Fibroblast of the aortic adventitia (primary cell): ENCODE measurements around the gene DDI2. TPM values are rescaled to one million over a fixed set of nuclear protein-coding genes. Genes with fewer than 3 reads are reported as not detected.
"Not testable (repeated sequence)": the region's sequence is repeated elsewhere in the genome, so short reads cannot be mapped to it uniquely, and the experiment has no call there.

Source experiments
- DNase-seq: peaks from one replicate; pipeline ENCODE4 v3.0.0-alpha.2; 2010; ENCODE audit warnings: low read depth
- H3K4me3 ChIP-seq: 2 replicates; pipeline ENCODE4 v1.5.1; 2011; ENCODE audit warnings: low read depth, mild to moderate bottlenecking, control low read depth, low read length, moderate library complexity
- total RNA-seq: library from RNA; depleted of rRNA; stranded (reverse); fragments of >200 nt; gene quantifications from 2 replicates; pipeline ENCODE4 v1.2.3, GENCODE V29; 2012; ENCODE audit warnings: low replicate concordance
- TF ChIP-seq, protein P1 (sequence below): IDR thresholded peaks from 2 replicates; pipeline ENCODE4 v1.5.1; 2011; ENCODE audit warnings: mild to moderate bottlenecking, low read length, control low read depth, inconsistent platforms; ENCODE audit not compliant: insufficient read depth

The DDI2 gene
- total RNA-seq, 1 donor, result 26.0 TPM

DNA sequence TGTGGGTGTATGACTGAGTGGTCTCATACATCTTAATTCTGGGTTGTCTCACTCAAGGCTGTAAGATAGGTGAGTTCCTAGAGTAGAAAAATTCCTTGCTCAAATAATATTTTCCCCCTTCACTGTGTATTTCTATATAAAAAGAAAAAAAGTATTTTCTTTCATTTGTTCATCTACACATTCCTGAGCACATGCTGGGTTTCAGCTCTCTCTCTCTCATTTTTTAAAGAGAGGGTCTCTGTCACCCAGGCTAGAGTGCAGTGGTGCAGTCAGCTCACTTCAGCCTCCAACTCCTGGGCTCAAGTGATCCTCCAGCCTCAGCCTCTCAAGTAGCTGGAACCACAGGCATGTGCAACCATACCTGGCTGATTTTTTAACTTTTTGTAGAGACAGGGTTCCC, 22.0 kb downstream of the DDI2 start:
- TF ChIP-seq, protein P1, sequence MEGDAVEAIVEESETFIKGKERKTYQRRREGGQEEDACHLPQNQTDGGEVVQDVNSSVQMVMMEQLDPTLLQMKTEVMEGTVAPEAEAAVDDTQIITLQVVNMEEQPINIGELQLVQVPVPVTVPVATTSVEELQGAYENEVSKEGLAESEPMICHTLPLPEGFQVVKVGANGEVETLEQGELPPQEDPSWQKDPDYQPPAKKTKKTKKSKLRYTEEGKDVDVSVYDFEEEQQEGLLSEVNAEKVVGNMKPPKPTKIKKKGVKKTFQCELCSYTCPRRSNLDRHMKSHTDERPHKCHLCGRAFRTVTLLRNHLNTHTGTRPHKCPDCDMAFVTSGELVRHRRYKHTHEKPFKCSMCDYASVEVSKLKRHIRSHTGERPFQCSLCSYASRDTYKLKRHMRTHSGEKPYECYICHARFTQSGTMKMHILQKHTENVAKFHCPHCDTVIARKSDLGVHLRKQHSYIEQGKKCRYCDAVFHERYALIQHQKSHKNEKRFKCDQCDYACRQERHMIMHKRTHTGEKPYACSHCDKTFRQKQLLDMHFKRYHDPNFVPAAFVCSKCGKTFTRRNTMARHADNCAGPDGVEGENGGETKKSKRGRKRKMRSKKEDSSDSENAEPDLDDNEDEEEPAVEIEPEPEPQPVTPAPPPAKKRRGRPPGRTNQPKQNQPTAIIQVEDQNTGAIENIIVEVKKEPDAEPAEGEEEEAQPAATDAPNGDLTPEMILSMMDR, result no peak
- H3K4me3 ChIP-seq, result no peak overlapping the region
- no peak for DNase-seq

DNA sequence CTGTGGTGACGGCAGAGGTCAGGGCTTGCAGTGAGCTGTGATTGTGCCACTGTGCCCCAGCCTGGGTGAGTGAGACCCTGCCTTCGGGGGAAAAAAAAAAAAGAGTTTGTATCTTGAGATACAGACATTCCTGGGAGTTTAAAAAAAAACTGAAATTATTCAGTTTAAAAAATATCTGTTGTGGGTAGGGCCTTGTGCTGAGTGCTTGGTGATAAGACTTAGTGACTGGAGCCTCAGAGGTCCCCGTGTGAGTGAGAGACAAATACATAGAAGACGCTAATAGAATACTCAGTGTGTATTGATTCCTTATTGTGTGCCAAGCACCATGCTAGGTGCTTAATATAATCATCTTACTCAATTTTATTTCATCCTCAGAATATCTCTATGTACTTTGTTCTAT, 22.7 kb downstream of the DDI2 start:
- no peak overlapping the region for H3K4me3 ChIP-seq
- TF ChIP-seq, protein P1, result no peak
- no peak for DNase-seq

DNA sequence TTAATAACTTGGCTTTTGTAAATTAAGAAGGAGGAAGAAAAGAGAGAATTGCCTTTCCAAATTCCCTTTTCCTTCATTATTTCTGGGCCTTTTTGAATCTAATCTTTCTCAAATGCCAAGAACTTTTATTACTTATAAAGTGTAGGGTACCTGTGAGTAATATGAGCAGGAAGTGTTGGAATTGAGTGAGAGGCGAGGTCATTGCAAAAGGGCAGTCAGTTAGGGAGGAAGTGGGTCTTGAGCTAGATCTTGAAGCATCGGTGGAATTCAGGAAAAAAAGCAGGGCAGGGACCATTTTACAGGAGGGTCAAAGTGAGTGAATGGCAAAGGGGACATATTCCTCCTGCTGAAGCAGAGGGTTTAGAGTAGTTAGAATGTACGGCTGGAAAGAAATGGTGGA, 23.4 kb downstream of the DDI2 start:
- no peak for DNase-seq
- TF ChIP-seq, protein P1, result no peak
- H3K4me3 ChIP-seq, result no peak overlapping the region

DNA sequence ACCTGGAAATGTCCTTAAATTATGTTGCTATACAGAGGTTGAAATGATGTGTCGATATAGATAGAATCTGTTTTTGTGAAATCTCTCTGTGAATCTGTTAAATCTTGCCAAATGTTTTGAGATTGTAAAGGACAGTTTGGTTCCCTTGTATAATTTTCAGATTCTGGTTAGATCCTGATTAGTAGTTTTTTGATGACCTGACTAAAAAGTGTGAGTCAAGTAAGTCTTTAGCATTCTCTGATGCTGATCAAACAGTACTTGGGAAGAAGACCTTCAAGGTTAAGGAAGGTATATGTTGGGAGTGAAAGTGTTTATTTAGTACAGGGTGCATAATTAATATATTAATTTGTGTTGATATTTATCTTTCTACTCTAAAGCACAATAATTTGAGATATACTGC, 32.7 kb downstream of the DDI2 start:
- TF ChIP-seq, protein P1, result no peak
- H3K4me3 ChIP-seq, result no peak overlapping the region
- DNase-seq, result no peak

DNA sequence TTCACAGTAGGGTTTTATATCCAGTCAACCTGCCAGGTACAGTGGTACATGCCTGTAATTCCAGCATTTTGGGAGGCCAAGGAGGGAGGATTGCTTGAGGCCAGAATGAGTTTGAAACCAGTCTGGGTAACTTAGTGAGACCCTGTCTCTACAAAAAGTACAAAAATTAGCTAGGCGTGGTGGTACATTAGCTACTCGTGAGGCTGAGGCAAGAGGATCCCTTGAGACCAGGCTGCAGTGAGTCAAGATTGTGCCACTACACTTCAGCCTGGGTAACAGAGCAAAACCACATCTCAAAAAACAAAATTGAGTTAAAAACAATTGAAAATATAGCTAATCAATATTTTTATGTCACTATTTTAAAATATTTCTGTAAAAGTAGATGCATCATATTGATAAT, 33.2 kb downstream of the DDI2 start:
- no peak overlapping the region for H3K4me3 ChIP-seq
- no peak for DNase-seq
- TF ChIP-seq, protein P1, result no peak

DNA sequence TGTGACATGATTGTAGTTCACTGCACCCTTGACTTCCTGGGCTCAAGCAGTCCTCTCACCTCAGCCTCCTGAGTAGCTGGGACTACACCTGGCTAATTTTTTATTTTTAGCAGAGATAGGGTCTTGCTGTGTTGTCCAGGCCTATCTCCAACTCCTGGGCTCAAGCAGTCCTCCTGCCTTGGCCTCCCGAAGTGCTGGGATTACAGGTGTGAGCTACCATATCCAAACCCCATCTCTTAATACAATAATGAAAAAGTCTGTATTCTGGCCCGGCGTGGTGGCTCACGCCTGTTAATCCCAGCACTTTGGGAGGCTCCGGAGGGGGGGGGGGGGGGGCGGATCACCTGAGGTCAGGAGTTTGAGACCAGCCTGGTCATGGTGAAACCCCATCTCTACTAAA, 34.9 kb downstream of the DDI2 start:
- DNase-seq, H3K4me3 ChIP-seq: not testable (repeated sequence)

DNA sequence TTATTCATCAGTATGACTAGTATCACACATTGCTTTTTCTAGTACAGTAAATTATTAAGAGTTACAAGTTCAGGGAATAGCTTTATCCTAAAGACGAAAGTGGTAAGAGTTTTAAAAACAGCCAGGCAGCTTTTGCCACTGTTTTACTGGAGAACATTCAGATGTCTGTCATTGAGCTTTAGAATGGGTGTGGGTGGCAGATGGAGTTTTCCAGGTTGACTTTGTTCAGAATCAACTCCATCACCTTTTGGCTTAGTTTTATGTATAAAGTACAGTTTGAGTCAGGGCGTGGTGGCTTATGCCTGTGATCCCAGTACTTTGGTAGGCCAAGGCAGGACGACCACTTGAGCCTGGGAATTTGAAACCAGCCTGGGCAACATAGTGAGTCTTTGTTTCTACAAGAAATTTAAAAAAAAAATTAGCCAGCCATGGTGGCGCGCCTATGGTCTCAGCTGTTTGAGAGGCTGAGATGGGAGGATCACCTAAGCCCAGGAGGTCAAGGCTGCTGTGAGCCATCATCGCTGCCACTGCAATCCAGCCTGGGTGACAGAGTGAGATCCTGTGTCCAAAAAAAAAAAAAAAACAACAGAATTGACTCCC, 36.9 kb downstream of the DDI2 start:
- no peak for DNase-seq
- TF ChIP-seq, protein P1, result no peak
- H3K4me3 ChIP-seq, result no peak overlapping the region
